EH (cell line): ENCODE data around the gene RCSD1.
"Not testable (repeated sequence)": the region's sequence is repeated elsewhere in the genome, so short reads cannot be mapped to it uniquely, and the experiment has no call there.

ENCODE experiments used
- DNase-seq: peaks from one replicate; pipeline ENCODE4 v3.0.0-alpha.2; 2015; ENCODE audit warnings: low read depth

Gene RCSD1

GRCh38 chr1:167714439-167715156 lies 84.6 kb downstream of the RCSD1 start:
- DNase-seq, result peak; percentile 84

DNA sequence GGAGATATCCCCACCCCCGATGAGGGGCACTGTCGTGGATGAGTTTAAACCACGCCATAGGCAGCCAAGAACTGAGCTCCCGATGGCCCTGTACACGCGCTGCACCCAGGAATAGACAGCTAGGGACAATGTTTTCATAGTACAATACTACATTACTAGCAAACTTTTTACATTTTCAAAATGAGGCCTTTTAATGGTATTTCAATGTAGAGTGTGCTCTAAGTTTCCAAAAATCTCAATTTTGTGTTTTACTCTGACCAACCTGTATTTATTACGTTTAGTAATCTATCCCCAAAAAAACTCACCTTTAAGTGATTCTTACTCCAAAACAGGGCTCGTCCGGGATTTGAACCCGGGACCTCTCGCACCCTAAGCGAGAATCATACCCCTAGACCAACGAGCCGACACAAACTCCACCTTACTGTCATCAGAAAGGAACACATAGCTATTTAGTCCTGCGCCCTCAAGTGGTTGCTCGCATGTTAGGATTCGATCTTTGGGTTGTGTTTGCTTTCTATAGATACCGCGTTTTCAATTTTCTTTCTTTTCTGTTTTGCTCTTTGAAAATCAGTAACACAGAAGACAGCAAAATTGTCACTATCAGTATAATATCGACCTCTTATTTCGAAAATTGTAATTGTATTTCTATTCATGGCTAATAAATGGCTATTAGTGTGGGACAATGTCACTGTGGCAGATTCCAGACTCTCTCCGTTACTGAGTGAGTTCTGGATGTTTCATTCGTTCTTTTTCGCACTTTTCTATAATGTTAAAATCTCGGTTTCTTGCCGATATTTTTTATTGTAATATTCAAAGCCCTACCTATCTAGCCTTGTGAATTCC lies 85.3 kb downstream of the RCSD1 start:
- peak; percentile 86 for DNase-seq

GRCh38 chr1:167716000-167716271 lies 85.9 kb downstream of the RCSD1 start:
- DNase-seq, result peak; percentile 9

DNA sequence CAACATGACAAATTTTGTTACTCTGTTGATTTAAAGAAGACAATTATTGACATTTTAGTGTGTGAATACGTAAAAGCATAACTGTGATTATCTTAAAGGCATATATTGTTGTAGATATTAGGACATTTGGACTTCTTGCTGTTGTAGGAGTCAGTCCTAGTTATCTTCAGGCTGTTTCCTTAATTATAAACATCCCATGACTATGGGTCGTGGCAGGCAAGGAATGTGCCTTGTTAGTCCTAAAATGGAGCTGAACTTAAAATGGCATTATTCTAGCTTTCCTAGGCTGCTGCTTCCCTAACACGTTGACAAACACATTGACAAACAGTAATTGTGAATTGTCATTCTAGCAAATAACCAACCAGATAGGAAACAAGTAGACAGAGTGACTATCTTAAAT lies 87.3 kb downstream of the RCSD1 start:
- DNase-seq, result peak; percentile 79

DNA sequence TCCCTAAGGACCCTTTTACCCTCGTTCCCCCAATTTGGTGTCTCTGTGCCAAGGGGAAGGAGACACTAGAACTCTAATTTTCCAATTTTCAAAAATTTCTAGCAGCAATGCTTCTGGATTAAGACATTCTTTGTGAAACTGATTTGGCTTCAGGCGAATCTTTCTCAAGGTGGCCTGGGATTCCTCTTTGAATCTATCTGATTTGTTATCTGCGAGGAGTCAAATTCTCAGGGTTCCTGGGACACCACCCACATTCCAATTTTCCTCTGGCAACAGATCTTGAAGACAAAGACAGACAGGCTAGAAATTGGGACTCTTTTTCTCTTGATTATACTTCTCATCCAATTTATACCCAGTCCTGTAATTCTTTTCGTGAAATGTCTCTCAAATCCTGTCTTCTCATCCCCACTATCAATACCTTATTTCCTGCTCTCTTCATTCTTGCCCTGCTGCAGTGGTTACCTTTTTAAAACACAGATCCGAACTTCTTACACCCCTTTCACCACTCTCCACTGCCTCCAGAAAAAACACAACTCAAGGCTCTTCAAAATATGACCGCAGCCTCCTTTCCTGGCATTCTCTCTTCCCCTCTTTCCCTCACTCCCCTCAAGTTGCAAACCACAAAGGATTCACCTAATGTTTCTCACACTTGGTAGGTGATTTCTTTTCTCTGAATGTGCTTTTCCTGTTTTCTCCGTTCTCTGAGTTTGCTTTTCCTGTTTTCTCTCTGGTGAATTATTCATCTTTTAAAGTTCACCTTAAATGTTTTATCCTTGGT lies 89.1 kb downstream of the RCSD1 start:
- DNase-seq, result no peak

- not testable (repeated sequence) for DNase-seq
These were observed 89.8 kb downstream of the RCSD1 start for GRCh38 chr1:167719715-167720421.

DNA sequence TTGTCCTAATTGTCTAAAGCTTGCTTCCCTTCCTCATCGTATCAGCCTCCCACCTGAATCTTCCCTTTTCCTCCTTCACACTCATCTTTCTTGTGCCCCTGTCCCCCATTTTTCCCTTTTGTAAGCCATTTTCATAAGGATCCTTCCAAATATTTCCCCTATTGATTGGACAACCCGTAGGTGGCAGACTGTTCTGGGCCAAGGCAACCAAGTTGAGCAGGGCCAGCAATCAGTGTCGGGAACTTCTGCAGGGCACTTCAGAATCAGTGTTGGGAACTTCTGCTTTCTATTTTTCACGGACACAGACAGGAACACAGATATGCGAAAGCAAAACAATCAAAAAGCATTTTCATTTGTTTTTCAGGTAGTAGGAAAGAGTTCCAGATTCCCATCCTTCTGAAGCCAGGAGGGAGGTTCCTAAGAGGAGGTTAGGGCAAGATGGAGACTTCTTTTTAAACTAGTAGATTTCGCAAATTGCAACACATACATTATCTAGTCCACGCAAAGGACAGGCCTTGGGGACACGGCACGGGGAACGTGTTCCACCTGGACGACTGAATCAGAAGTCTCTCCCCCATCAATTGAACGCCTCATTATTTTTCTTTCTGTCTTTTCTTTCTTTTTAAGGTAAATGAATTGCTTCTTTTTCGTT lies 91.1 kb downstream of the RCSD1 start:
- peak; percentile 71 for DNase-seq

GRCh38 chr1:167721617-167722151 lies 91.7 kb downstream of the RCSD1 start, which contains the start of gene MPZL1:
MPZL1 (plus strand) TSS chr1:167721982; CDS start chr1:167722152, 170 bp downstream.
- peak; percentile 92 for DNase-seq

DNA sequence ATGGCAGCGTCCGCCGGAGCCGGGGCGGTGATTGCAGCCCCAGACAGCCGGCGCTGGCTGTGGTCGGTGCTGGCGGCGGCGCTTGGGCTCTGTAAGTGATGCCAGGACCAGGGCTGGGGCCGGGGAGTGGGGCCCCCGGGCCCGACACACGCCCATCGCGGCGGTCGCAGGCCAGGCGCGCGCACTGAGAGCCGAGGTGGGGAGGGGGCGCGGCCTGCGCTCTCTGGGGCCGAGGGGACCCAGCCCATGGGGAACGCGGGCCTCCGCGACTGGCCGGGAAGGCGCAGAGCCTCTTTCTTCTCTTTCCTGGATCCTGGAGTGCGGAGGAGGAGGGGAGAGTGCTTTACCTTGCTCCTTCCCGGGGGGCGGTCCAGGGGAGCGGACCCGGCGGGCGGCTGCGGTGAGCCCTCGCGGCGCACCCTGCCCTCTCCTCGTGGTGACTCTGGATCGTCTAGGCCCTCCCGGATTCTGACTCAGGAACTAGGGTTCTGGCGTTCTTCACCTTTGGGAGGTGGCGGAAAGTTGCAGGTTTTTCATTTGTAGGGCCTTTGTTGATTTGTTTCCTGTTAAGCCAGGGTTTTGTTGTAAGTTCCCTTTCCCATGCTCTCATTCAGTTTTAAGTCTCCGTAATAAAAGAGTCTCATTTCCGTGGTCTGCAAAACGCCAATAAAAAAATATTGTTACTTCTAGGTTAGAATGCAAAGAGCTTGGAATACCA lies 92.3 kb downstream of the RCSD1 start:
- peak; percentile 39 for DNase-seq

GRCh38 chr1:167722870-167723251 lies 92.8 kb downstream of the RCSD1 start:
- DNase-seq, result peak; percentile 17

GRCh38 chr1:167723707-167724323 lies 93.8 kb downstream of the RCSD1 start:
- no peak for DNase-seq

DNA sequence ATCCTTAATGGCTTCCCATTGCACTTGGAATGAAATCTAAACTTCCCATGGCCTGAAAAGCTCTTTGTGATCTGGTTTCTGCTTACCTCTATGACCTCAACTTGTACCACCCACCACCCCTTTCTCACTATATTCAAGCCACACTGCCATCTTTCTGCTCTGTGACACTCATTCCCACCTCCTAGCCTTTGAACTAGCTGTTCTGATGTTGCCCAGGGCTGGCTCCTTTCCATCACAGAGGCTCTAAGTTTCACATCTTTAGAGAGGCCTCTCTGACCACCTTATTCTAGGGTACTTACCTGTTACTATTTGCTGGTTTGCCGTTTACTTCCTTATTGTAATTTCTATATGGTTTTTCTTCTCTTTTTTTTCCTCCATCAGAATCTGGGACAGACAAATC lies 96.0 kb downstream of the RCSD1 start:
- DNase-seq, result no peak

DNA sequence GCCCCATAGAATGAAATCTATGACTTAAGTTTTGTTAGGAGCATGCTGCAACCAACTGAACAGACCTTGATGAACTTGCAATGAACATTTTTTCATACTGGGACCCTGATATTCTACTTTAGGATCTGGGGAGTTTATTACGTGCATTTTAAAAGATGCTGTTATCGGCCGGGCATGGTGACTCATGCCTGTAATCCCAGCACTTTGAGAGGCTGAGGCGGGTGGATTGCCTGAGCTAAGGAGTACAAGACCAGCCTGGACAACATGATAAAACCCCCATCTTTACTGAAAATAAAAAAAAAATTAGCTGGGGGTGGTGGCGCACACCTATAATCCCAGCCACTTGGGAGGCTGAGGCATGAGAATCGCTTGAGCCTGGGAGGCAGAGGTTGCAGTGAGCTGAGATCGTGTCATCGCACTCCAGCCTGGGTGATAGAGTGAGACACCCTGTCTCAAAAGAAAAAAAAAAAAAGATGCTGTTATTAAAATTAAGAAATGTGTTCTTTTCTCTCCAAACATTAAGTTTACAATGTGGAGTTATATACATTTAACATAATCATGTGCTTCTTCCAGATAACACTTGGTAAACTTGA lies 98.9 kb downstream of the RCSD1 start:
- DNase-seq, result no peak

GRCh38 chr1:167734227-167734626 lies 104.2 kb downstream of the RCSD1 start:
- no peak for DNase-seq

DNA sequence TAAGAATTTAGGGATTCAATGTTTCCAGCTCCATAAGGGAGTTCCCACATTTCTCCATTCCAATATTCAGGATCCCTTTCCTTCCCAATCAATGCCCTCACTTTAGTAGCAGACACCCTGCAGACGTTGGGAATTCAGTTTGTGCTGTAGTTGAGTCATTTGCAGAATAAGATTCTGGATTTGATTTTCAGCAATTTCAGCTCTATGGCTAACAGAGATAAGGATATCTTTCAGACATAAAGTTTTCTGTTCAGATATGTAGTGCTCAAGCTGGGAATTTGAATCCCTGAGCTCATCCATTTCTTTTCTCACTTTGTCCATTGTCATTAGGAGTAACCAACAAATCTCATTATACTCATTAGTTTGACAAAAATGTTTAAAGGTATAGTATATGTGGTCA lies 104.8 kb downstream of the RCSD1 start:
- no peak for DNase-seq

- no peak for DNase-seq
These were observed 107.1 kb downstream of the RCSD1 start for GRCh38 chr1:167737169-167737568.

- DNase-seq, result no peak
These were observed 108.1 kb downstream of the RCSD1 start for GRCh38 chr1:167738158-167738557.

- DNase-seq, result no peak
These were observed 109.7 kb downstream of the RCSD1 start for GRCh38 chr1:167739752-167740151.

DNA sequence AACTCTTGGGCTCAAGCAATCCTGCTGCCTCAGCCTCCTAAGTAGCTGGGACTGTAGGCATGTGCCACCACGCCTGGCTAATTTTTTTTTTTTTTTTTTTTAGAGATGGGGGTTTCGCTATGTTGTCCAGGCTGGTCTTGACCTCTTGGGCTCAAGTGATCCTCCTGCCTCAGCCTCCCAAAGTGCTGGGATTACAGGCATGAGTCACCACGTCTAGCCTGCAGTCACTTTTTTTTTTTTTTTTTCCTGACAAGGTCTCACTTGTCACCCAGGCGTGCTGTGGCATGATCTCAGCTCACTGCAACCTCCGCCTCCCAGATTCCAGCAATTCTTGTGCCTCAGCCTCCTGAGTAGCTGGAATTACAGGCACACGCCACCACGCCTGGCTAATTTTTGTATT lies 111.1 kb downstream of the RCSD1 start:
- DNase-seq, result peak; percentile 18
